ENCODE measurements around the gene ZNF618. TPM values are rescaled to one million over a fixed set of nuclear protein-coding genes. Genes with fewer than 3 reads are reported as not detected.

The ZNF618 gene
- total RNA-seq, 2 donors from 2014 or later, result 16.6 to 24.9 TPM

DNA sequence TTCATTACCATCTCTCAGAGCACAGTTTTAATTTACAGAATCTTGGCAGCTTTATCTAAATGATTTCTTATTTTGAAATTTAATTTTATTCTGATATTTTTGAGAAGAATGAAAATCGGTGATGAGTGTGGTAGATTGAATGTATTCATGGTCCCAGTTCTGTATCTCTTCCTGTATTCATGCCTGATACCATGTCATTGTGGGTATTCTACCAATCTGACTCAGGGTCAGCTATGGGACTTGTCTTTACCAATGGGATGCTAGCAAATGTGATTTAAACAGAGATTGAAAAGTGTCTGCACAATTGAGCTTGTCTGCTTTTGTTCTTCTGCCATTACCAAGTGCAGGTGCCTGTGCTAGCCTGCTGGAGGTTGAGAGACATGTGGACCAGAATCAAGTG is 17.8 kb upstream of the ZNF618 start:
- DNase-seq (ENCODE audit: low spot score), result no peak
- Histone ChIP-seq H3K4me1 (ENCODE audit: control insufficient read depth in 1 of 2, low read depth in 2 of 2) (no peaks in the 10 kb centered on the region), H3K4me3 (no peak overlapping the region), H3K27ac (no peak overlapping the region), H3K36me3 (no peaks in the 10 kb centered on the region), H3K9me3 (no peaks in the 10 kb centered on the region), H3K27me3 (replicated peaks; ENCODE audit: insufficient read depth) (no peaks in the 10 kb centered on the region)
- ATAC-seq (ENCODE audit: insufficient number of reproducible peaks, low FRiP score, low read depth), result no peak
- no peak for TF ChIP-seq CTCF (IDR thresholded peaks at IDR 0.05)

GRCh38 chr9:113863345-113863744 is 12.8 kb upstream of the ZNF618 start:
- H3K27me3 ChIP-seq (replicated peaks; ENCODE audit: insufficient read depth), result no peaks in the 10 kb centered on the region
- H3K4me1 ChIP-seq (ENCODE audit: control insufficient read depth in 1 of 2, low read depth in 2 of 2), result no peaks in the 10 kb centered on the region
- H3K27ac ChIP-seq, result no peak overlapping the region
- no peak for DNase-seq (ENCODE audit: low spot score)
- no peaks in the 10 kb centered on the region for H3K36me3 ChIP-seq
- ATAC-seq (ENCODE audit: insufficient number of reproducible peaks, low FRiP score, low read depth), result no peak
- no peaks in the 10 kb centered on the region for H3K9me3 ChIP-seq
- TF ChIP-seq CTCF (IDR thresholded peaks at IDR 0.05), result no peak
- H3K4me3 ChIP-seq, result no peak overlapping the region

GRCh38 chr9:113868501-113868900 is 7.6 kb upstream of the ZNF618 start:
- H3K27ac ChIP-seq, result no peak overlapping the region
- H3K4me1 ChIP-seq (ENCODE audit: control insufficient read depth in 1 of 2, low read depth in 2 of 2), result no peaks in the 10 kb centered on the region
- DNase-seq (ENCODE audit: low spot score) (no peak), ATAC-seq (ENCODE audit: insufficient number of reproducible peaks, low FRiP score, low read depth) (no peak)
- no peaks in the 10 kb centered on the region for H3K36me3 ChIP-seq
- H3K4me3 ChIP-seq, result no peak overlapping the region
- H3K27me3 ChIP-seq (replicated peaks; ENCODE audit: insufficient read depth), result no peaks in the 10 kb centered on the region
- no peaks in the 10 kb centered on the region for H3K9me3 ChIP-seq
- no peak for TF ChIP-seq CTCF (IDR thresholded peaks at IDR 0.05)

GRCh38 chr9:113872485-113873143 is 3.5 kb upstream of the ZNF618 start:
- no peak for TF ChIP-seq CTCF (IDR thresholded peaks at IDR 0.05)
- H3K9me3 ChIP-seq, result no peaks in the 10 kb centered on the region
- H3K36me3 ChIP-seq, result no peaks in the 10 kb centered on the region
- no peak for DNase-seq (ENCODE audit: low spot score)
- peaks cover 0 to 6% of the 10 kb centered on the region in 2 donors for H3K4me1 ChIP-seq (ENCODE audit: control insufficient read depth in 1 of 2, low read depth in 2 of 2)
- no peak overlapping the region for H3K27ac ChIP-seq
- H3K4me3 ChIP-seq, result no peak overlapping the region
- H3K27me3 ChIP-seq (replicated peaks; ENCODE audit: insufficient read depth), result no peaks in the 10 kb centered on the region
- ATAC-seq (ENCODE audit: insufficient number of reproducible peaks, low FRiP score, low read depth), result no peak

DNA sequence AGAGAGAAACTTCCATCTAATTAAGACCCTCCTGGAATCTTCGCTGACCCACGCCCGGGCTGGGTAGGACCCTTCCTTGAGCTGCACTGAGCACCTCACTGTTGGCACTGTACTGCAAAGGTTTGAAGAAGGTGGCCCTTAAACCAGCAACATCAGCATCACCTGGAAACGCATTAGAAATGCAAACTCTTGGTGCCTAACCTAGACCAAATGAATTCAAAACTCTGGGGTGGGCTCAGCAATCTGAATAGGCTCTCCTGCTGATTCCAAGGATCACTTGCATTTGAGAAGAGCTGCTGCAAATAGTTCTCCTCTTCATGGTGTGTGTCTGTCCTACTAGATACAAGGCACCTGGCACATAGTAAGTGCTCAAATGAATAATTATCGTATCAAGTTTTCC is 2.7 kb upstream of the ZNF618 start:
- TF ChIP-seq CTCF (IDR thresholded peaks at IDR 0.05), result no peak
- no peak overlapping the region for H3K4me3 ChIP-seq
- H3K27me3 ChIP-seq (replicated peaks; ENCODE audit: insufficient read depth), result no peaks in the 10 kb centered on the region
- ATAC-seq (ENCODE audit: insufficient number of reproducible peaks, low FRiP score, low read depth) (no peak), DNase-seq (ENCODE audit: low spot score) (no peak)
- H3K4me1 ChIP-seq (ENCODE audit: control insufficient read depth in 1 of 2, low read depth in 2 of 2), result peaks cover 3 to 15% of the 10 kb centered on the region in 2 donors
- no peaks in the 10 kb centered on the region for H3K36me3 ChIP-seq
- no peak overlapping the region for H3K27ac ChIP-seq
- H3K9me3 ChIP-seq, result no peaks in the 10 kb centered on the region

All from thoracic aorta (tissue), 2 donors.